SH-SY5Y (cell line): ENCODE results near the gene RGS9.

Experiments
- GATA2 ChIP-seq: IDR thresholded peaks from 2 replicates; pipeline ENCODE4 v1.6.1; 2011; ENCODE audit warnings: mild to moderate bottlenecking, low read depth, low read length
- GATA3 ChIP-seq: IDR thresholded peaks from 2 replicates; pipeline ENCODE4 v1.6.1; 2011; ENCODE audit warnings: low read depth, mild to moderate bottlenecking, low read length, moderate library complexity

DNA sequence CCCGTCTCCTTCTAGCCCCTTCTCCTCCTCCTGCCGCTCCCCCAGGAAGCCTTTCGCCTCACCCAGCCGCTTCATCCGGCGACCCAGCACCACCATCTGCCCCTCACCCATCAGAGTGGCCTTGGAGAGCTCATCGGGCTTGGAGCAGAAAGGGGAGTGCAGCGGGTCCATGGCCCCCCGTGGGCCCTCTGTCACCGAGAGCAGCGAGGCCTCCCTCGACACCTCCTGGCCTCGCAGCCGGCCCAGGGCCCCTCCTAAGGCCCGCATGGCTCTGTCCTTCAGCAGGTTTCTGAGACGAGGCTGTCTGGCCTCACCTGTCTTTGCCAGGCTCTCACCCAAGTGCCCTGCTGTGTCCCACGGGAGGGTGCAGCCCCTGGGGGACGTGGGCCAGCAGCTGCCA lies 87.9 kb downstream of the RGS9 start:
- TF ChIP-seq GATA2 (no peak), GATA3 (no peak)
